Measurements from ENCODE around the gene FAM83G. TPM values are rescaled to one million over a fixed set of nuclear protein-coding genes. Genes with fewer than 3 reads are reported as not detected.

Gene FAM83G
- total RNA-seq, 2 experiments from 2014 or later, result 5.0 to 10.4 TPM

- CTCF ChIA-PET (ENCODE audit: unreplicated experiment), result interaction anchor here (1.4 kb wide), 1 partner anchor 43 kb away, joined by 3 read pairs; no protein-coding TSS in a partner anchor
- Histone ChIP-seq H3K9me3 (ENCODE audit: low read length) (peaks cover 6% of the 10 kb centered on the region; the same call in 1 of the 2 replicates), H3K4me2 (ENCODE audit: low read length) (peak overlapping the region; percentile 90), H4K20me1 (ENCODE audit: insufficient read depth, low read length) (no peaks in the 10 kb centered on the region), H3K36me3 (ENCODE audit: insufficient read depth, low read length) (no peaks in the 10 kb centered on the region), H3K79me2 (ENCODE audit: insufficient read depth, low read depth, low read length) (no peaks in the 10 kb centered on the region), H3K9me2 (ENCODE audit: insufficient read depth, low read length) (no peaks in the 10 kb centered on the region), H2AFZ (ENCODE audit: low read length) (peak overlapping the region; percentile 55; the same call in 1 of the 2 replicates), H3K4me1 (ENCODE audit: insufficient read depth, low read length, poor library complexity, severe bottlenecking) (peaks cover 35% of the 10 kb centered on the region), H3K4me3 (ENCODE audit: low read depth, low read length, poor library complexity, severe bottlenecking) (peak overlapping the region; percentile 71), H3K27ac (ENCODE audit: low read depth, low read length, poor library complexity, severe bottlenecking) (no peak overlapping the region)
- intact Hi-C loops (cut with micrococcal nuclease; ENCODE audit: unreplicated experiment), result loop anchor here (10.0 kb wide), 1 partner anchor 69 kb away; no protein-coding TSS in a partner anchor
- TF ChIP-seq EZH2phosphoT487 (IDR thresholded peaks at IDR 0.05; ENCODE audit: borderline replicate concordance, low read depth, low read length), result no peak
- no peak for TF ChIP-seq CTCF (conservative IDR thresholded peaks at IDR 0.05; ENCODE audit: low read length)
- BruUV-seq (replicated peaks), result no TSS peak
- POLR2A ChIA-PET, result interaction anchor here (0.6 kb wide), 1 partner anchor 155 kb away, joined by 7 read pairs; no protein-coding TSS in a partner anchor
- DNase-seq (ENCODE audit: low spot score), result peak; percentile 31
These were observed 782 bp downstream of the FAM83G start for GRCh38 chr17:19003543-19004420.

- no peak for DNase-seq (ENCODE audit: low spot score)
- Histone ChIP-seq H2AFZ (ENCODE audit: low read length) (no peak overlapping the region), H3K27ac (ENCODE audit: low read depth, low read length, poor library complexity, severe bottlenecking) (no peak overlapping the region), H3K9me2 (ENCODE audit: insufficient read depth, low read length) (no peaks in the 10 kb centered on the region), H3K36me3 (ENCODE audit: insufficient read depth, low read length) (no peaks in the 10 kb centered on the region), H4K20me1 (ENCODE audit: insufficient read depth, low read length) (no peaks in the 10 kb centered on the region), H3K79me2 (ENCODE audit: insufficient read depth, low read depth, low read length) (no peaks in the 10 kb centered on the region), H3K4me1 (ENCODE audit: insufficient read depth, low read length, poor library complexity, severe bottlenecking) (peaks cover 35% of the 10 kb centered on the region), H3K9me3 (ENCODE audit: low read length) (peaks cover 6% of the 10 kb centered on the region; the same call in 1 of the 2 replicates), H3K4me3 (ENCODE audit: low read depth, low read length, poor library complexity, severe bottlenecking) (peak overlapping the region; percentile 71), H3K4me2 (ENCODE audit: low read length) (peak overlapping the region; percentile 90)
- intact Hi-C loops (cut with micrococcal nuclease; ENCODE audit: unreplicated experiment), result loop anchor here (10.0 kb wide), 1 partner anchor 68 kb away; no protein-coding TSS in a partner anchor
- POLR2A ChIA-PET, result no interaction called here
- CTCF ChIA-PET (ENCODE audit: unreplicated experiment), result interaction anchor here (1.4 kb wide), 1 partner anchor 42 kb away, joined by 3 read pairs; no protein-coding TSS in a partner anchor
- no TSS peak for BruUV-seq (replicated peaks)
- TF ChIP-seq EZH2phosphoT487 (IDR thresholded peaks at IDR 0.05; ENCODE audit: borderline replicate concordance, low read depth, low read length) (no peak), CTCF (conservative IDR thresholded peaks at IDR 0.05; ENCODE audit: low read length) (no peak)
These were observed 1.6 kb downstream of the FAM83G start for GRCh38 chr17:19002805-19003542.
